Uterus (tissue), 4 donors: ENCODE results near the gene NUMB. TPM values are rescaled to one million over a fixed set of nuclear protein-coding genes. Genes with fewer than 3 reads are reported as not detected.

Source experiments
- DNase-seq, 2 donors: peaks; one replicate each; pipeline ENCODE4 v3.0.0-alpha.2; 2019 to 2020
- H3K27ac ChIP-seq, 2 donors: fragments of 200-600 bp; sonication (generic); 1 replicate in 1 of 2; 2 replicates in 1 of 2; pipeline ENCODE4 v1.5.1; 2016 to 2018
- H3K27me3 ChIP-seq, 2 donors: fragments of 200-600 bp; sonication (generic); one replicate each; pipeline ENCODE4 v1.5.1; 2018 to 2019; ENCODE audit warnings: control low read depth in 1 of 2
- H3K36me3 ChIP-seq, 2 donors: fragments of 200-600 bp; sonication (generic); one replicate each; pipeline ENCODE4 v1.5.1; 2019; ENCODE audit warnings: control low read depth in 1 of 2
- H3K4me1 ChIP-seq, 2 donors: fragments of 200-600 bp; sonication (generic); one replicate each; pipeline ENCODE4 v1.5.1; 2018 to 2019; ENCODE audit warnings: control low read depth in 1 of 2
- H3K4me3 ChIP-seq, 2 donors: fragments of 200-600 bp; sonication (generic); 1 replicate in 1 of 2; 2 replicates in 1 of 2; pipeline ENCODE4 v1.5.1; 2018 to 2019; ENCODE audit warnings: mild to moderate bottlenecking in 1 of 2
- H3K9me3 ChIP-seq, 2 donors: fragments of 200-600 bp; sonication (generic); one replicate each; pipeline ENCODE4 v1.5.1; 2019; ENCODE audit warnings: control low read depth in 1 of 2
- POLR2A ChIP-seq, 2 donors: fragments of 450-650 bp; IDR thresholded peaks; one replicate each; pipeline ENCODE4 v1.6.1; 2016; ENCODE audit warnings: antibody characterized with exemption in 2 of 2, mild to moderate bottlenecking in 1 of 2, moderate library complexity in 1 of 2
- intact Hi-C: fragments of 100-400 bp; cut with DNase I; formaldehyde crosslinking; loops from one replicate; pipeline ENCODE4 v1.15.1; 2023; ENCODE audit warnings: low total_unique reads
- total RNA-seq, 4 donors: library from RNA; depleted of rRNA in 3 of 4; stranded (reverse); fragments of >200 nt in 3 of 4; gene quantifications; one replicate each; pipeline versions ENCODE4 v1.1.0 to v1.2.4, GENCODE V29; 2014 to 2023
- TF ChIP-seq, protein P1 (sequence below), 4 experiments: fragments of 200-600 bp in 2 of 4; fragments of 450-650 bp in 2 of 4; sonication (generic) in 2 of 4; IDR thresholded peaks; one replicate each; pipeline ENCODE4 v1.5.1; 2016 to 2019; ENCODE audit warnings: antibody characterized with exemption in 4 of 4, mild to moderate bottlenecking in 2 of 4, moderate library complexity in 1 of 4
- donor health status: DM: yes; HTN: yes; CAD: no.

Gene NUMB
- total RNA-seq, 4 donors from 2014 or later, result 27.1 to 119 (median 40.8) TPM

DNA sequence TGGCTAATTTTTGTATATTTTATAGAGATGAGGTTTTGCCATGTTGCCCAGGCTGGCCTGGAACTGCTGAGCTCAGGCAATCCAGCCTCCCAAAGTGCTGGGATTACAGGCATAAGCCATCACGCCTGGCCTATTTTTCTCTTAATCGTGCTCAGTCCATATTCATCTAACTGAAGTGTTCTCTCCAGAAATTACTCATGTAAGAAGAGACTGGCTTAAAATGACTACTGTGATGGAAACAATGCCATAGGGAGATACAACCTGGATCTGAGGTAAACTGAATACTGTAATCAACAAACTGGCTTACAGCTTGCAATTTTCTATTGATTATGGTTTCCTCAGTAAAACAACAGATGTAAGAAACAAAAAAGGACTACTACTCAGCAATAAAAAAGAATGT, 21.1 kb downstream of the NUMB start:
- Histone ChIP-seq H3K27ac (no peak overlapping the region), H3K36me3 (no peaks in the 10 kb centered on the region), H3K4me1 (peaks cover 0 to 9% of the 10 kb centered on the region in 2 donors), H3K9me3 (no peaks in the 10 kb centered on the region), H3K4me3 (no peak overlapping the region), H3K27me3 (no peaks in the 10 kb centered on the region)
- TF ChIP-seq, protein P1, sequence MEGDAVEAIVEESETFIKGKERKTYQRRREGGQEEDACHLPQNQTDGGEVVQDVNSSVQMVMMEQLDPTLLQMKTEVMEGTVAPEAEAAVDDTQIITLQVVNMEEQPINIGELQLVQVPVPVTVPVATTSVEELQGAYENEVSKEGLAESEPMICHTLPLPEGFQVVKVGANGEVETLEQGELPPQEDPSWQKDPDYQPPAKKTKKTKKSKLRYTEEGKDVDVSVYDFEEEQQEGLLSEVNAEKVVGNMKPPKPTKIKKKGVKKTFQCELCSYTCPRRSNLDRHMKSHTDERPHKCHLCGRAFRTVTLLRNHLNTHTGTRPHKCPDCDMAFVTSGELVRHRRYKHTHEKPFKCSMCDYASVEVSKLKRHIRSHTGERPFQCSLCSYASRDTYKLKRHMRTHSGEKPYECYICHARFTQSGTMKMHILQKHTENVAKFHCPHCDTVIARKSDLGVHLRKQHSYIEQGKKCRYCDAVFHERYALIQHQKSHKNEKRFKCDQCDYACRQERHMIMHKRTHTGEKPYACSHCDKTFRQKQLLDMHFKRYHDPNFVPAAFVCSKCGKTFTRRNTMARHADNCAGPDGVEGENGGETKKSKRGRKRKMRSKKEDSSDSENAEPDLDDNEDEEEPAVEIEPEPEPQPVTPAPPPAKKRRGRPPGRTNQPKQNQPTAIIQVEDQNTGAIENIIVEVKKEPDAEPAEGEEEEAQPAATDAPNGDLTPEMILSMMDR (IDR thresholded peaks at IDR 0.05), result no peak
- no peak for TF ChIP-seq POLR2A (IDR thresholded peaks at IDR 0.05)
- intact Hi-C loops, result no loop called here
- no peak for DNase-seq

DNA sequence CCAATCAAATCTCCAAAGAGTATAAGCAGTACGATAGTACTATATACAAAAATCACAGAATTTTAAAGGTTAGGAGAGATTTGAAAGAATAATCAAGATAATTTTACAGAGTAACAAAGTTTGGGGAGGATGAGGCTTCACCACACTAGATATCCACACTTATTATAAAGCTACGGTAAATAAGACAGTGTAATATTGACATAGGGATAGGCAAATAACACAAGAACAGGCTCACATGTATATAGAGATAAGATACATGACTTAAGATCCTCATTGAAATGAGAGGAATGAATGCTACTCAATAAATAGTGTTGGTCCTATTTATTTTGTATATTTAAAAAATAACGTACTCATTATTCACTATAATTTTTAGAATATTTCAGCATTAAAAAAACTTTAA, 26.2 kb downstream of the NUMB start:
- intact Hi-C loops, result no loop called here
- Histone ChIP-seq H3K36me3 (no peaks in the 10 kb centered on the region), H3K9me3 (no peaks in the 10 kb centered on the region), H3K27me3 (no peaks in the 10 kb centered on the region), H3K4me3 (no peak overlapping the region), H3K27ac (no peak overlapping the region), H3K4me1 (no peaks in the 10 kb centered on the region)
- DNase-seq, result no peak
- no peak for TF ChIP-seq POLR2A (IDR thresholded peaks at IDR 0.05)
- TF ChIP-seq, protein P1 (IDR thresholded peaks at IDR 0.05), result no peak

DNA sequence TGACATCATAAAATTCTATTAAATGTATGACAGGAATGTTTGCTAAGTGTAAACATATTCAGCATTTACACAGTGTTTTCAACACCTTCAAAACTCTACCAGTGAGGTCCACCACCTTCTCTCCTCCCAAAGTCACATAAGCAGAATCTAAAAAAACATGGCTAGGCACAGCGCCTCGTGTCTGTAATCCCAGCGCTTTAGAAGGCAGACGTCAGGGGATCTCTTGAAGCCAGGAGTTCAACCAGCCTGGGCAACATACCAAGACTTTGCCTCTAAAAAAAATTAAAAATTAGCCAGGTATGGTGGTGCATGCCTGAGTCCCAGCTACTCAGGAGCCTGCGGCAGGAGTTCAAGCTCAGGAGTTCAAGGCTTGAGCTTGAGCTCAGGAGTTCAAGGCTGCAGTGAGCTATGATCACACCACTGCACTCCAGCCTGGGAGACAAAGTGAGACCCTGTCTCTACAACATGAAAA, 30.0 kb downstream of the NUMB start:
- TF ChIP-seq POLR2A (IDR thresholded peaks at IDR 0.05), result no peak
- TF ChIP-seq, protein P1 (IDR thresholded peaks at IDR 0.05), result no peak
- Histone ChIP-seq H3K27me3 (no peaks in the 10 kb centered on the region), H3K9me3 (no peaks in the 10 kb centered on the region), H3K36me3 (no peaks in the 10 kb centered on the region), H3K27ac (peak overlapping the region in 1 of 2 donors; percentile 20), H3K4me3 (no peak overlapping the region), H3K4me1 (no peaks in the 10 kb centered on the region)
- intact Hi-C loops, result no loop called here
- no peak for DNase-seq

DNA sequence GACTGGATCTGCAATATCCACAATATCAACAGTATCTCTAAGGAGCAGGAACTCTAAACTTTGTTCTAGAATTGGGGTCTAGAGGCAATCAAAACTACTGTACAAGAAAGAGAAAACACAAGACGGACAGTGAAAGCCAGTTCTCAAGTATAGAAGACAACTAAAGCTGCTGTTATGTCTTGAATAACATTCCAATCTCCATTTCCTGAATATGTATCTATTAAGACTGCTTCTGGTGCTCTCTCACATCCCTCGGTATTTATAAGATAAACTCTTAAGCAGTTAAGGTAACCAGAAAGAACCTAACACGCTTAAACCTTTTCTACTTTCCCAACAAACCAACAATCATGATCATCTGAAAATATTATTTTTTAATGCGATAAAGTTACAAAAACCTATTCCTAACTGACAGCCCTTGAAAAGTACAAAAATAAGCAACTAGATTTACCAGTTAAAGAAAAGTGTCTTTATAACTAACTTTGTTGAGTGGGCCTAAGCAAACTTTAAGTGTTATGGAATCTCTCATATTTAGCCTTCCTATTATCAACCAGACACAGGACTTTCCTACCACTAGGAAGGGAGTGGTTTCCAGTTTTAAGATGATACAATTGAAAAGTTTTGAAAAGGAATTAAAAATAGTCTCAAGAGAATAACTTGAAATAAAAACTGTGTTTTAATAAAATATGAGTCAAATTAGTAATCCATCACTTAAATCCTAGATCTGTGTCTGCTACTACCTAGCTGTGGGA, 30.7 kb downstream of the NUMB start:
- H3K27ac ChIP-seq, result peak overlapping the region in 1 of 2 donors; percentile 20
- H3K4me3 ChIP-seq, result no peak overlapping the region
- intact Hi-C loops, result no loop called here
- H3K27me3 ChIP-seq, result no peaks in the 10 kb centered on the region
- DNase-seq, result no peak
- no peaks in the 10 kb centered on the region for H3K4me1 ChIP-seq
- TF ChIP-seq, protein P1 (IDR thresholded peaks at IDR 0.05), result no peak
- no peak for TF ChIP-seq POLR2A (IDR thresholded peaks at IDR 0.05)
- no peaks in the 10 kb centered on the region for H3K36me3 ChIP-seq
- no peaks in the 10 kb centered on the region for H3K9me3 ChIP-seq

DNA sequence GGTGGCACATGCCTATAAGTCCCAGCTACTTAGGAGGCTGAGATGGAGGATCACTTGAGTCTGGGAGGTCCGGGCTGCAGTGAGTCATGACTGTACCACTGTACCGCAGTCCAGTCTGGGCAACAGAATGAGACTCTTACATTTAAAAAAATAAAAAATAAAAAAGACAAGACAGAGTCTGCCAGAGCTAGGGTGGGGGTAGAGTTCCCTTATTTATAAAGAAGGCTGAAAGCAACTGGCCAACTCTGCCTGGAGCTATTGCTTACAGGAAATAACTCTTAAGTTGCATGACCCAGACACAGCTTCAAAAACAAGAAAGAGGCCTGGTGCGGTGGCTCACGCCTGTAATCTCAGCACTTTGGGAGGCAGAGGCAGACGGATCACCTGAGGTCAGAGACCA, 31.5 kb downstream of the NUMB start:
- Histone ChIP-seq H3K36me3 (no peaks in the 10 kb centered on the region), H3K27me3 (no peaks in the 10 kb centered on the region), H3K9me3 (no peaks in the 10 kb centered on the region), H3K27ac (peak overlapping the region in 1 of 2 donors; percentile 20), H3K4me1 (no peaks in the 10 kb centered on the region), H3K4me3 (no peak overlapping the region)
- DNase-seq, result no peak
- TF ChIP-seq POLR2A (IDR thresholded peaks at IDR 0.05), result no peak
- TF ChIP-seq, protein P1 (IDR thresholded peaks at IDR 0.05), result no peak
- intact Hi-C loops, result no loop called here
